SIG-M5 (cell line): ENCODE measurements around the gene SRRT.
"Not testable (repeated sequence)": the region's sequence is repeated elsewhere in the genome, so short reads cannot be mapped to it uniquely, and the experiment has no call there.

Source experiments
- DNase-seq: peaks from one replicate; lab custom pipeline; 2025; lab: John Stamatoyannopoulos, UW

Gene SRRT

DNA sequence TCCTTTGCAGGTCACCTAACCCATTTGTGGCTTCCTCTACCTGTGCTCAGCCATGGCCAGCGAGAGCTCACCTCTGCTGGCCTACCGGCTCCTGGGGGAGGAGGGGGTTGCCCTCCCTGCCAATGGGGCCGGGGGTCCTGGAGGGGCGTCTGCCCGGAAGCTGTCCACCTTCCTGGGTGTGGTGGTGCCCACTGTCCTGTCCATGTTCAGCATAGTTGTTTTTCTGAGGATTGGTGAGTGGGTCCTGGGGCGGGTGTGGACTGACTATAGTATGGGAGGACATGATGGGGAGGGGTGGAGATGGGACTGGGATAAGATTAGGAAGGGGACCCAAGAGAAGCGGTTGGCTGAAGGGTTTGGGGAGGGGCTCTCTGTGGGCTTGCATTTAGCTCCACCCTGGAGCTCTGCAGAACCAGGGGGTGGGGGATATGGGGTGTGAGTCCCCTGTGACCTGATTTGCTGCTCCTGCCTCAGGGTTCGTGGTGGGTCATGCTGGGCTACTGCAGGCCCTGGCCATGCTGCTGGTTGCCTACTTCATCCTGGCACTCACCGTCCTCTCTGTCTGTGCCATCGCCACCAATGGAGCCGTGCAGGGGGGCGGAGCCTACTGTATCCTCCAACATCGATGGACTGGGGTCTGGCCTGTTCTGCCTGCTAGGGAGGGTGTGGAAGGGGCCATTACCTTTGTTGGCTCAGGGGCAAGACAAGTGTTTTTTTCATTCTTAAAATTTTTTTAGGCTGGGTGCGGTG lies 20.6 kb upstream of the SRRT start:
- DNase-seq, result no peak

DNA sequence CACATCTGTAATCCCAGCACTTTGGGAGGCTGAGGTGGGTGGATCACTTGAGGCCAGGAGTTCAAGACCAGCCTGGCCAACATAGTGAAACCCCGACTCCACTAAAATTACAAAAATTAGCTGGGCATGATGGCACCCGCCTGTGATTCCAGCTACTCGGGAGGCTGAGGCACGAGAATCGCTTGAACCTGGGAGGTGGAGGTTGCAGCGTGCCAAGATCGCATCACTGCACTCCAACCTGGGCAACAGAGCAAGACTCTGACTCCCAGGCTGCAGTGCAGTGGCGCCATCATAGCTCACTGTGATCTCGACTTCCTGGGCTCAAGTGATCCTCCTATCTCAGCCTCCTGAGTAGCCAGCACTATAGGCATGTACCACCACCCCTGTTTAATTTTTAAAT lies 20.0 kb upstream of the SRRT start:
- DNase-seq, result not testable (repeated sequence)

DNA sequence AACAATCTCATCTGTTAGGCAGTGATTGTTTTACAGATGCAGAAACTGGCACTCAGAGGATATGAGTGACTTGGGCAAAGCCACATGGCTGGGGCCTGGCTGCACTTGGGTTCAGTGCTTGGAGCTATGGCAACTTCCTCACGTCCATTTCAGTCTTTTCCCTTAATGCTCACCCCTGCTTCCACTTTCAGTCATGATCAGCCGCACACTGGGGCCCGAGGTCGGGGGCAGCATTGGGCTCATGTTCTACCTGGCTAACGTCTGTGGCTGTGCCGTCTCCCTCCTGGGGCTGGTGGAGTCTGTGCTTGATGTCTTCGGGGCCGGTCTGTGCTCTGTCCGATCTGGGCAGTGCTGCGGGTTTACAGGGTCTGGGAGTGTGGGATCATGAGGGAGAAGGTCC lies 19.4 kb upstream of the SRRT start:
- no peak for DNase-seq

DNA sequence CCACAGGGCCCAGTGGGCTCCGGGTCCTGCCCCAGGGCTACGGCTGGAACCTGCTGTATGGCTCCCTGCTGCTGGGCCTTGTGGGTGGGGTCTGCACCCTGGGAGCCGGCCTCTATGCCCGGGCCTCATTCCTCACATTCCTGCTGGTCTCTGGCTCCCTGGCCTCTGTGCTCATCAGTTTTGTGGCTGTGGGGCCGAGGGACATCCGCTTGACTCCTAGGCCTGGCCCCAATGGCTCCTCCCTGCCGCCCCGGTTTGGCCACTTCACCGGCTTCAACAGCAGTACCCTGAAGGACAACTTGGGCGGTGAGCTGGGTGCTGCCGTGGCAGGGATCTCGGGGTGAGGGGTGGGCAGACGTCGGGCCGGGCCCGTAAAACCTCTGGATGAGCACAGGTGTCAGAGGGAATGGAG lies 18.0 kb upstream of the SRRT start:
- DNase-seq, result no peak

DNA sequence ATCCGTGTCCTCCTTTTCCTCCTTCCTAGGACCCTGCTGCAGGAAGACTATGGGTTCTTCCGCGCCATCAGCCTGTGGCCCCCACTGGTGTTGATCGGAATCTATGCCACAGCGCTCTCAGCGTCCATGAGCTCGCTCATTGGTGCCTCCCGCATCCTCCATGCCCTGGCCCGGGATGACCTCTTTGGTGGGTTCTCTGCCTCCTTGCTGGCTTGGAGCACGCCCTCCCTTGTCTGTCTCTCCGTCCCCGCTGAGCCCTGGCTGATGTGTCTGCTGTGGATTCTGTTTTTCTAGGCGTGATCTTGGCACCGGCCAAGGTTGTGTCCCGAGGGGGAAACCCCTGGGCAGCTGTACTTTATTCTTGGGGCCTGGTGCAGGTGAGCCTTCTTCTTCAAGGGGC lies 15.0 kb upstream of the SRRT start:
- no peak for DNase-seq

DNA sequence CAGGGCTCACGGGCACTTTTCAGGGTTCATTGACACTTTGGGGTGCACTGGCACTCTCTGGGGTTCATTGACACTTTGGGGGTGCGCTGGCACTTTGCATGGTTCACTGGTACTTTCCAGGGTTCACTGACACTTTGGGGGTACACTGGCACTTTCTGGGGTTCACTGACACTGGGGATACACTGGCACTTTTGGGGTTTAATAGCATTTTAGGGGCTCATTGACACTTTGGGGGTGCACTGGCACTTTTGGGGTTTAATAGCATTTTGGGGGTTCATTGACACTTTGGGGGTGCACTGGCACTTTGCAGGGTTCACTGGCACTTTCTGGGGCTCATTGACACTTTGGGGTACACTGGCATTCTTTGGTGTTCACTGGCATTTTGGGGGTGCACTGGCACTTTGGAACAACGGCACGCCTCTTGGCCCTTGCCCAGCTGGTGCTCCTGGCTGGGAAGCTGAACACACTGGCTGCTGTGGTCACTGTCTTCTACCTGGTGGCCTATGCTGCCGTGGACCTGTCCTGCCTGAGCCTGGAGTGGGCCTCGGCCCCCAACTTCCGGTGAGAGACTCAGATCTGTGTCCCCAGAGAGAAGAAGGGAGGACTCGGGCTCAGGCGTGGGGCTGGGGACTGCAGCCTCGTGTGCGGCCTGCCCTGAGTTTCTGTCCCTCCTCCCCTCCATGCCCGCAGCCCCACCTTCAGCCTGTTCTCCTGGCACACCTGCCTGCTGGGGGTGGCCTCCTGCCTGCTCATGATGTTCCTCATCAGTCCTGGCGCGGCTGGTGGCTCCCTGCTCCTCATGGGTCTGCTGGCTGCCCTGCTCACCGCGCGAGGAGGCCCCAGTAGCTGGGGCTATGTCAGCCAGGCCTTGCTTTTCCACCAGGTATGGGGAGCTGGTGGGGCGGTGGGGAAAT lies 13.9 kb upstream of the SRRT start:
- DNase-seq, result no peak

DNA sequence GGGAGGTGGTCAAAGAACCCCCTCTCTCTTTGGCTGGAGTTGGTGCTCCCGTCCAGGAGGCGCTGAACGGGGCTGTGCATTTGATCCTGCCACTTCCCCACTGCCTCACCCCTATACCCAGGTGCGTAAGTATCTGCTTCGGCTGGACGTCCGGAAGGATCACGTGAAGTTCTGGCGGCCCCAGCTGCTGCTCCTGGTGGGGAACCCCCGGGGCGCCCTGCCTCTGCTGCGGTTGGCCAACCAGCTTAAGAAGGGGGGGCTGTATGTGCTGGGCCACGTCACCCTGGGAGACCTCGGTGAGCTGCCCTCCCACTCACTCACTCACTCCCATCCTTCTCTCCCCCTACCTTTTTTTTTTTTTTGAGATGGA lies 13.3 kb upstream of the SRRT start:
- no peak for DNase-seq

DNA sequence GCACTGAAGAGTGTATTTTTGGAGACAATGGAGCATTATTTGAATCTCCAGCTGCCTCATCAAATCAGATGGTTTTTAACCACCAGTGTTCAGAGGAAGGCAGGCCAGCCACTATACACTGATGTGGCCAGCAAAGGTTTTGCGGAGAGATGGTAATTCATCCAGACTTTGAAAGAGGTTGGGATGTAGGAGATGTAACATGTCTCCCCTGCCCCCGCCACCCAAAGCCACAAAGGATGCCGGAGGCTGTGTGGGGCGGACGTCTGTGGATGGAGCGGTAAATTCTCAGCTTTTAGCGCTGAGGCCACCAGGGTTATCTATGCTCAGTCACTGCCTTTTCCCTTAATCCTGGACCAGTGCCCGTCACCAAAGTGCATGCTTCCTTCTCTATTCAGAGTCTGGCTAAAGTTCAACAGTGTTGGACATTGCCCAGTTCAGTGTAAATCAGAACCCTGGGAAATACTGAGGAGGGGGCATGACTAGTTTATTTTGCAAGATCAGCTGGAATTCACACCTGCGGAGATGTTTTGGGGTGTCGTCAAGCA lies 11.4 kb upstream of the SRRT start:
- no peak for DNase-seq

DNA sequence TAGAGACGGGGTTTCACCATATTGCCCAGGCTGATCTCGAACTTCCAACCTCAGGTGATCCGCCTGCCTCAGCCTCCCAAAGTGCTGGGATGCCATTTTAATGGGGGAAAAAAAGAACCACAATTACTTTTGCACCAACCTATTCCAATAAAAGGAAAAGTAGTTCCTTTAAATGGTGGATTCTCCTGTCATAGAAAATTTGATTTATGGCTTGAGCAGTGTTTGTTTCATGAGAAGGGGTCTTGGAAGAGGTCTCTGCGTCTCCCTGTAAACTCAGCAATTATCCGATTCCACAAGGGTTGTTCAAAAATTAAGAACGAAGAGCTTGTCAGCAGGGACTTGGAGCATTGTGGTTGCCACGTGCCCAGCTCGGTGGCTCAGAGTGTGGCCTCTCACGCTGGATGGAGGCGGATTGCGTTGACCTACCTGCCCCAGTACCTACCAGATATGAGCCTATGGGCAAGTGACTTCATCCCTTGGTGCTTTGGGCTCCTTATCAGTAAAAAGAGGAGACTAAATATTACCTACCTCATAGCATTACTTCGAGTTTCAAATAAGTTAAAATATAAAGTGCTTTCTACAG lies 10.5 kb upstream of the SRRT start:
- no peak for DNase-seq

DNA sequence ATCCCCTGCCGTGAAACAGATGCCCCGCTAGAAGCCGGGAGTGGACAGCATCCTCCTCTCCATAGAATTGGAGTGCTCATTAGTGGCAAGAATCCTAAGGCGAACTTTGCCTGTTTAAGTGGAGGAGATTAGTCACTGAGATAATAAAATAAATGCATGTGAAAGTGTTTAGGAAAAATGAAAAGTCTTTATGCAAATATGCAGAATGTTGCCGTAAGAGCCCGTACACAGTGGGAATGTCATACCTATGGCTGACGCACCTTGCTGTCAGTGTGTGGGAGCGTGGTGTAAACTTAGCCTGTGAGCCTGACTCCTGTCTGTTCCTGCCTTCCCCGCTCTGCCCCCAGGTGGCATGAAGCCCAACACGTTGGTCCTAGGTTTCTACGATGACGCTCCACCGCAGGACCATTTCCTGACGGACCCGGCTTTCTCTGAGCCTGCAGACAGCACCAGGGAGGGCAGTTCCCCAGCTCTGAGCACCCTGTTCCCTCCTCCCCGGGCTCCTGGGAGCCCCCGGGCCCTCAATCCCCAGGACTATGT lies 9.5 kb upstream of the SRRT start:
- DNase-seq, result no peak

DNA sequence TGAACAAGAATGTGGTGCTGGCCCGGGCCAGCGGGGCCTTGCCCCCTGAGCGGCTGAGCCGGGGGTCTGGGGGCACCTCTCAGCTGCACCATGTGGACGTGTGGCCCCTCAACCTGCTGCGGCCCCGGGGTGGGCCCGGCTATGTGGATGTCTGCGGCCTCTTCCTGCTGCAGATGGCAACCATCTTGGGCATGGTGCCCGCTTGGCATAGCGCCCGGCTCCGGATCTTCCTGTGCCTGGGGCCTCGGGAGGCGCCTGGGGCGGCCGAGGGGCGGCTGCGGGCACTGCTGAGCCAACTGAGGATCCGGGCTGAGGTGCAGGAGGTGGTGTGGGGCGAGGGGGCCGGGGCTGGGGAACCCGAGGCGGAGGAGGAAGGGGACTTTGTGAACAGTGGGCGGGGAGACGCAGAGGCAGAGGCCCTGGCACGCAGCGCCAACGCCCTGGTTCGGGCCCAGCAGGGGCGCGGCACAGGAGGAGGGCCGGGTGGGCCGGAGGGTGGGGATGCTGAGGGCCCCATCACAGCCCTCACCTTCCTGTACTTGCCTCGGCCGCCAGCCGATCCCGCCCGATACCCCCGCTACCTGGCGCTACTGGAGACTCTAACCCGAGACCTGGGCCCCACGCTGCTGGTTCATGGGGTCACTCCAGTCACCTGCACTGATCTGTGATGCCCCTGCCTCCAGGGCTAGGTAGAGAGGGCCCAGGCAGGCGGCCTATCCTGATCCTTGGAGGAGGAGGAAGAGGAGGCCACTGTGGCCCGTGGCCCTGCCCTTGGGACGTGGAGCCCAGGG lies 8.8 kb upstream of the SRRT start:
- no peak for DNase-seq

DNA sequence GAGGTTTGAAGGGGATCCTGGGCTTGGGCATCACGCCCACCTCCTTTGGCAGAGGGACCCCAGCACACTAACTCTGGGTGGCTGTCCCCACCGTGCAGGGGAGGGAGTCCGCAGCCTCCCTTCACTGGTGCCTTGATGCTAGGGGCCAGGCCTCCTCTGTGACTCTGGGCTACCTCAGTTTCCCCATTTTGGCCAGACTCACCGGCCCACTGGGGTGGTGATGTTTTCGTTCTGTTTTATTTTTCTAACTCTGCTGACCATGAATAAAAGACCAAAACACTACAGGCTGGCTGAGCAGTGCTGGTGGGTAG lies 8.2 kb upstream of the SRRT start:
- DNase-seq, result no peak

DNA sequence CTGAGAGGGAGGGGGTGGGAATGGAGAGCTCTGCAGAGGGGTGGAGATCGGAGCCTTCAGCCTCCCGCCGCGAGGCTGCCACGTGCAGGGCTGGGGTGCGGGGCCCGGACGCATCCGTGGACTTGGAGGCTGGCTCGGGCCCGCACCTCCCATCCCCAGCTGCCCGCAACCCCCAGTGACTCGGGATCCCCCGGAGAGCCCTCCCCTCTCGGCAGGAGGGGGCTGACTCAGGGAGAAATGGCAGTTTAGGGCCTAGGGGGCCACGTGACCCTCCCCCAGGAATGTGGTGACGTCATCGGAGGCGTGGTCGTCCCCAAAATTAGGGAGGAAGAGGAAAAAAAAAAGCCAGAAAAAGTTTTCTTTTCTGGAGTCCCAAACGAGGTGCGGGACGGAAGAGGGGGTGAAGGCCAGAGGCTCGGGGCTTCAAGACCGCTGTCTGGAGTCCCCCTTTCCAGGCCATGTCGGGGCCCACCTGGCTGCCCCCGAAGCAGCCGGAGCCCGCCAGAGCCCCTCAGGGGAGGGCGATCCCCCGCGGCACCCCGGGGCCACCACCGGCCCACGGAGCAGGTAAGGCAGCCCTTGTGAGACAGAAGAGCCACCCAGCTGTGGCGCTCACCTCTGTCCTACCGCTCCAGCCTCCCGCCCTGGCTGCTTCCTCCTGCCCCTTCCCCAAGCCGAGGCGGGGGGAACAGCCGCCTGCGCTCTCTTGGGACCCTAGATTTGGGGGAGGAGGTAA lies 7.7 kb upstream of the SRRT start, which contains the start of gene TRIP6:
TSS of gene TRIP6 (plus strand) at position 348 of the 736 bp plus-strand sequence. CDS start at position 459, 111 bp downstream.
- no peak for DNase-seq

DNA sequence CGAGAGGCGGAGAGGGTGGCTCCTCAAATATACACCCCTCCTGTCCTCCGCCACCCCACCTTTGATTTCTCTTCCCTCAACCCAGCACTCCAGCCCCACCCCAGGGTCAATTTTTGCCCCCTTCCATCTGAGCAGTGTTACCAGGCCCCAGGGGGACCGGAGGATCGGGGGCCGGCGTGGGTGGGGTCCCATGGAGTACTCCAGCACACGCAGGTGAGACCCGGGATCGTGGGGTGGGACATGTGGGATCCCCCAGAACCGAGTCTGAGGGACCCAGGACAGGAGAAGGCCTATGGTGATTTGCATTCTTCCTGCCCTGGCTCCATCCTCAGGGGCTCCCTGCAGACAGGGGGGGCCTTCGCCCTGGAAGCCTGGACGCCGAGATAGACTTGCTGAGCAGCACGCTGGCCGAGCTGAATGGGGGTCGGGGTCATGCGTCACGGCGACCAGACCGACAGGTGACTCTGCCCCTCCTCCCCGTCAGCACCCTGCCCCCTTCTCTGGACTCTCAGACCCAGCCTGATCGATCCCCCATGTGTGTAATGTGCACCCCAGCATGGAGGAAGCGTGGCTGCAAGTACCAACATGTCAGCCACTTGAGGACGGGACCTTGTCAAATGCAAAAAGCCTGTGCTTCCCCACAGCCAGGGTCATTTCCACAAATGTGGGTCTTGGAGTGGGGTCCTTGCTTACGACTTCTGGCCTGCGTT lies 7.0 kb upstream of the SRRT start:
- DNase-seq, result no peak

DNA sequence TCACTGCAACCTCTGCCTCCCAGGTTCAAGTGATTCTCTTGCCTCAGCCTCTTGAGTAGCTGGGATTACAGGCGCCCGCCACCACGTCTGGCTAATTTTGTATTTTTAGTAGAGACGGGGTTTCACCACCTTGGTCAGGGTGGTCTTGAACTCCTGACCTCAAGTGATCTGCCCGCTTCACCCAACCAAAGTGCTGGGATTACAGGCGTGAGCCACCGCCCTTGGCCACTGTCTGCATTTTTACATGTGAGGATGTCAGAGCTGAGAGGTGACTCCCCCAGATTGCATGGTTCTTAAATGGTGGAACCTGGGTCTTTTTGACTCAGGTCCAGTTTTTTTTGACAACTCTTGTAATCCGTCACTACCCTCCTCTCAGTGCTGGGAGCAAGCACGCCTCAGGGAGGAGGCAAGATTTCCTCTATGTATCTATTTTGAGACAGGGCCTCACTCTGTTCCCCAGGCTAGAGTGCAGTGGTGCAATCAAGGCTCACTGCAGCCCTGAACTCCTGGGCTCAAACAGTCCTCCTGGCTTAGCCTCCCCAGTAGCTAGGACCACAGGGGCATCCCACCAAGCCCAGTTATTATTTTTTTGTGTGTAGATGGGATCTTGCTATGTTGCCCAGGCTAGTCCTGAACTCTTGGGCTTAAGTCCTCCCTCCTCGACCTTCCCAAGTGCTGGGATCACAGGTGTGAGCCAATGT lies 1.2 kb upstream of the SRRT start:
- no peak for DNase-seq

DNA sequence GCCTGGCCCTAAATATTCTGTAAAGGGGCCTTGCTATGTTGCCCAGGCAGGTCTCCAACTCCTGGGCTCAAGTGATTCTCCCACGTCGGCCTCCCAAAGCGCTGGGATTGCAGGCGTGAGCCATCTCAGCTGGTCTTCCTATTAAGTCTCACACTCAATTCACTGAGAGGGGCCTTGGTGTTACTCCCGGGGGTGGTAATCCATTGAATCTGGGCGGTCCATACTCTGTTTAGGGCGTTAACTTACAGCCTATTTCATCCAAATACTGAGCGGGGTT lies 665 bp upstream of the SRRT start:
- DNase-seq, result no peak

DNA sequence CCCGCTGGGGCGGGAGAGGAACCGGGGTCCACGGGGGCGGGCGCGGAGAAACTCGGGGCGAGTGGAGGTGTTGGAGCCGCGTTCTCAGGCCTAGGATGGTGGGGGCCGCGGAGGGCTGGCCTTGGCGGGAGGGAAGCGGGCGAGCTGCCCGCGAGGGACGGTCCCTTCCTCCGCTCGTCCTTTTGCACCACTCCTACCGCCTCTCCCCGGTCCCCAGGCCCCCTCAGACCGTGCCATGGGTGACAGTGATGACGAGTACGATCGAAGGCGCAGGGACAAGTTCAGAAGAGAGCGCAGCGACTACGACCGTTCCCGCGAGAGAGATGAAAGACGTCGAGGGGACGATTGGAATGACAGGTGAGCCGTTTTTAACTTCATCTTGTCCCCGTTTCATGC lies 451 bp downstream of the SRRT start:
- DNase-seq, result no peak

DNA sequence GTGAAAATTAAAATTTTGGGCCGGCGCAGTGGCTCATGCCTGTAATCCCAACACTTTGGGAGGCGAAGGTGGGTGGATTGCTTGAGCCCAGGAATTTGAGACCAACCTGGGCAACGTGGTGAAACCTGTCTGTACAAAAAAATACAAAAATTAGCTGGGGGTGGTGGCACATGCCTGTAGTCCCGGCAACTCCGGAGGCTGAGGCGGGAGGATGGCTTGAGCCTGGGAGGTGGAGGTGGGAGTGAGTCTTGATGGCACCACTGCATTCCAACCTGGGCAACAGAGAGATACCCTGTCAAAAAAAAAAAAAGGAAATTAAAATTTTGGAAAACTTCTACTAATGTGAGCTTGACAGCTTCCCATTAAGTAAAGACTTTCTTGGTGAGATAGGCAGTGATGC lies 3.1 kb downstream of the SRRT start:
- no peak for DNase-seq

DNA sequence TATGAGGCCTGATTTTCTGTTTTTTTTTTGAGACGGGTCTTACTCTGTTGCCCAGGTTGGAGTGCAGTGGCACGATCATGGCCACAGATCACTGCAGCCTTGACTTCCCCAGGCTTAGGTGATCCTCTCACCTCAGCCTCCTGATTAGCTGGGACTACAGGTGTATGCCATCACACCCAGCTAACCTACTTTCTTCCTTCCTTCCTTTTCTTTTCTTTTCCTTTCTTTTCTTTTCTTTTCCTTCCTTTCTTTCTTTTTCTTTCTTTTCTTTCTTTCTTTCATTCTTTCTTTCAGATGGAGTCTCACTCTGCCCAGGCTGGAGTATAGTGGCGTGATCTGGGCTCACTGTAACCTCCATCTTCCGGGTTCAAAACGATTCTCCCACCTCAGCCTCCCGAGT lies 3.8 kb downstream of the SRRT start:
- no peak for DNase-seq

DNA sequence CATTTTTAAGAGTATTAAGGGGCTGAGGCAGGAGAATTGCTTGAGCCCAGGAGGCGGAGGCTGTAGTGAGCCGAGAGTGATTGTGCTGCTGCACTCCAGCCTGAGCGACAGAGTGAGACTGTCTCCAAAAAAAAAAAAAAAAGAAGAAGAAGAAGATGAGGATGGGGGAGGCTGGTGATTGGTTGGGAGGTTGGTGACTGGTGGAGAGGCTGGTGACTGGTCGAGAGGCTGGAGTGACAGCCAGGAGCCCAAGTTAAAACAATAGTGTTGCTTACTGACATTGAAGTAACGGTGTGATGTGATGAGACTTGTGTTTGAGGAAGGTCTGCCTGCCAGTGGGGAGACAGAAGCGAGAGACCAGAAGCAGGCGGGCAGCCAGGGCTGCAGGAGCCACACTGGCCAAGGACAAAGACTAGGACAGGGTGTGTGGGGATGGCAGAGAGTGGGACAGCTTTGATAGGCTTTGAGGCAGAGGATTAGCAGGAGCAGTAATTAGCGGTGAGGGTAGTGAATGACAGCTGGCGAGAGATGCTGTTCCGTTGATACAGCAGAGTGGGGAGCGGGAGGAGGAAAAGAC lies 4.9 kb downstream of the SRRT start:
- DNase-seq, result no peak
